NCI-H187 treated with DMSO at 0.1 percent for 48 hours (cell line): ENCODE measurements around the gene RNASEH2C.
"Not testable (repeated sequence)": the region's sequence is repeated elsewhere in the genome, so short reads cannot be mapped to it uniquely, and the experiment has no call there.

ENCODE experiments used
- DNase-seq: peaks from one replicate; lab custom pipeline; 2025; lab: John Stamatoyannopoulos, UW

The RNASEH2C gene

GRCh38 chr11:65683480-65683879 is 37.1 kb downstream of the RNASEH2C start:
- not testable (repeated sequence) for DNase-seq

GRCh38 chr11:65680192-65680743 is 40.3 kb downstream of the RNASEH2C start:
- DNase-seq, result no peak

- DNase-seq, result no peak
These were observed 47.6 kb downstream of the RNASEH2C start for GRCh38 chr11:65672982-65673381.

- no peak for DNase-seq
These were observed 48.3 kb downstream of the RNASEH2C start for GRCh38 chr11:65672180-65672860.
